ENCODE measurements around the gene SETBP1.

Gene SETBP1

GRCh38 chr18:44911773-44912172 lies 231.1 kb downstream of the SETBP1 start:
- CTCF ChIA-PET: interaction anchor here (1.0 to 1.6 kb wide), 2 partner anchors 9 to 11 kb away, joined by 4 read pairs; no protein-coding TSS in a partner anchor
- Histone ChIP-seq H3K4me1 (ENCODE audit: control insufficient read depth, insufficient read depth, low read length) (peaks cover 6% of the 10 kb centered on the region; the same call in 1 of the 2 replicates), H3K4me3 (ENCODE audit: low read depth, low read length) (no peak overlapping the region), H3K9me3 (ENCODE audit: control insufficient read depth, insufficient read depth, low read depth, low read length) (no peaks in the 10 kb centered on the region), H3K27ac (ENCODE audit: extremely low read depth, low read depth, low read length) (no peak overlapping the region), H3K36me3 (ENCODE audit: control insufficient read depth in 2 of 2, insufficient read depth in 1 of 2, low read length in 2 of 2) (no peaks in the 10 kb centered on the region)
- TF ChIP-seq ZNF26 (tag by site-specific recombination; IDR thresholded peaks at IDR 0.05): no peak
- TF ChIP-seq TRIM28 (IDR thresholded peaks at IDR 0.05; ENCODE audit: borderline replicate concordance, low read length): no peak
- no peak for TF ChIP-seq ZNF549 (tag by site-specific recombination; IDR thresholded peaks at IDR 0.05)
- TF ChIP-seq ZNF596 (tag by site-specific recombination; IDR thresholded peaks at IDR 0.05): no peak
- TF ChIP-seq ZFP37 (tag by site-specific recombination; IDR thresholded peaks at IDR 0.05): no peak
- no peak for TF ChIP-seq KLF8 (tag by site-specific recombination; IDR thresholded peaks at IDR 0.05)
- TF ChIP-seq ZNF521 (tag by site-specific recombination; IDR thresholded peaks at IDR 0.05): no peak
- TF ChIP-seq ZNF280D (tag by site-specific recombination; IDR thresholded peaks at IDR 0.05): no peak
- TF ChIP-seq ZNF501 (tag by site-specific recombination; IDR thresholded peaks at IDR 0.05): no peak
- TF ChIP-seq ZNF529 (tag by site-specific recombination; IDR thresholded peaks at IDR 0.05; ENCODE audit: insufficient replicate concordance): no peak
- no peak for TF ChIP-seq KLF7 (tag by site-specific recombination; IDR thresholded peaks at IDR 0.05; ENCODE audit: borderline replicate concordance)
- no peak for TF ChIP-seq ZNF585B (tag by site-specific recombination; IDR thresholded peaks at IDR 0.05)
- no peak for TF ChIP-seq ZNF580 (tag by site-specific recombination; IDR thresholded peaks at IDR 0.05)
- POLR2A ChIA-PET: no interaction called here

GRCh38 chr18:44912740-44913478 lies 232.2 kb downstream of the SETBP1 start:
- ChIA-PET CTCF (interaction anchor here (1.0 to 1.6 kb wide), 2 partner anchors 10 to 12 kb away, joined by 4 read pairs; no protein-coding TSS in a partner anchor), POLR2A (no interaction called here)
- H3K4me1 ChIP-seq (ENCODE audit: control insufficient read depth, insufficient read depth, low read length): peaks cover 6% of the 10 kb centered on the region; the same call in 1 of the 2 replicates
- H3K9me3 ChIP-seq (ENCODE audit: control insufficient read depth, insufficient read depth, low read depth, low read length): no peaks in the 10 kb centered on the region
- no peak overlapping the region for H3K27ac ChIP-seq (ENCODE audit: extremely low read depth, low read depth, low read length)
- H3K36me3 ChIP-seq (ENCODE audit: control insufficient read depth in 2 of 2, insufficient read depth in 1 of 2, low read length in 2 of 2): no peaks in the 10 kb centered on the region
- no peak overlapping the region for H3K4me3 ChIP-seq (ENCODE audit: low read depth, low read length)
- TF ChIP-seq ZBTB17 (tag by site-specific recombination; IDR thresholded peaks at IDR 0.05) (no peak), ZNF692 (tag by site-specific recombination; IDR thresholded peaks at IDR 0.05) (no peak), ZNF48 (tag by site-specific recombination; IDR thresholded peaks at IDR 0.05) (no peak), SCRT1 (tag by site-specific recombination; IDR thresholded peaks at IDR 0.05; ENCODE audit: borderline replicate concordance) (no peak), ZBTB11 (tag by site-specific recombination; conservative IDR thresholded peaks at IDR 0.05; ENCODE audit: low read depth) (no peak), ZSCAN18 (tag by site-specific recombination; IDR thresholded peaks at IDR 0.05) (no peak), ZNF488 (tag by site-specific recombination; IDR thresholded peaks at IDR 0.05) (no peak)
